GM12878 (cell line): ENCODE results near the gene SHFL. TPM values are rescaled to one million over a fixed set of nuclear protein-coding genes. Genes with fewer than 3 reads are reported as not detected.

Experiments
- ATAC-seq: fragments of 200-7000 bp; cut with Tn5 transposase; 3 replicates; pipeline ENCODE4 v1.9.1; 2020; ENCODE audit warnings: mild to moderate bottlenecking, moderate library complexity
- BruUV-seq: library from RNA; stranded (reverse); fragments of 400-500 nt; replicated peaks from 2 replicates; lab custom pipeline; 2021; lab: Mats Ljungman, UMichigan
- CTCF ChIA-PET: fragments of 300-600 bp; sonication (Branson Sonifier 250); formaldehyde crosslinking; extraction: SDS; loops from one replicate; lab custom pipeline; 2021; ENCODE audit warnings: inconsistent platforms; lab: Yijun Ruan, JAX
- POLR2A ChIA-PET: fragments of 350-600 bp; formaldehyde crosslinking; extraction: SDS; loops from one replicate; lab custom pipeline; 2021; ENCODE audit warnings: inconsistent platforms; lab: Charles Lee
- RAD21 ChIA-PET: fragments of 300-600 bp; sonication (Branson Sonifier 250); formaldehyde crosslinking; loops from one replicate; lab custom pipeline; 2023; ENCODE audit warnings: antibody characterized with exemption; ENCODE audit not compliant: unreplicated experiment; lab: Charles Lee
- SMC1A ChIA-PET: fragments of 300-600 bp; sonication (Branson Sonifier 250); formaldehyde crosslinking; loops from one replicate; lab custom pipeline; 2023; ENCODE audit not compliant: unreplicated experiment, uncharacterized antibody; lab: Charles Lee
- DNase-seq: peaks from one replicate; pipeline ENCODE4 v3.0.0-alpha.2; 2011; ENCODE audit warnings: low read depth, low spot score
- FAIRE-seq: peaks from 3 replicates; lab custom pipeline; 2011; peaks lifted over from hg19 to GRCh38; lab: Jason Lieb, UNC
- H2AFZ ChIP-seq: 2 replicates; pipeline ENCODE4 v1.6.0; 2011; ENCODE audit warnings: low read depth, low read length, control low read depth; ENCODE audit not compliant: control insufficient read depth
- H3K27ac ChIP-seq: 2 replicates; pipeline ENCODE4 v1.5.1; 2011; ENCODE audit warnings: control low read depth; ENCODE audit not compliant: control insufficient read depth, insufficient read depth
- H3K27me3 ChIP-seq, 2 experiments: replicated peaks in 1 of 2; 2 replicates each; pipeline versions ENCODE4 v1.6.0 to v1.6.1; 2011; ENCODE audit warnings: low read length in 1 of 2; ENCODE audit not compliant: control insufficient read depth in 2 of 2, insufficient read depth in 2 of 2
- H3K36me3 ChIP-seq, 2 experiments: 2 replicates each; pipeline ENCODE4 v1.5.1; 2011; ENCODE audit warnings: low read length in 1 of 2; ENCODE audit not compliant: control insufficient read depth in 2 of 2, insufficient read depth in 2 of 2
- H3K4me1 ChIP-seq: 2 replicates; pipeline ENCODE4 v1.6.1; 2011; ENCODE audit warnings: mild to moderate bottlenecking, low read length, moderate library complexity, mixed read lengths; ENCODE audit not compliant: control insufficient read depth, insufficient read depth
- H3K4me2 ChIP-seq: 2 replicates; pipeline ENCODE4 v1.6.0; 2011; ENCODE audit warnings: control low read depth; ENCODE audit not compliant: control insufficient read depth, insufficient read depth
- H3K4me3 ChIP-seq: fragments of 200-600 bp; sonication (generic); 2 replicates; pipeline ENCODE4 v1.5.1; 2016
- H3K79me2 ChIP-seq: 2 replicates; pipeline ENCODE4 v1.6.0; 2011; ENCODE audit warnings: low read length; ENCODE audit not compliant: control insufficient read depth, insufficient read depth
- H3K9ac ChIP-seq: 2 replicates; pipeline ENCODE4 v1.8.0; 2011; ENCODE audit warnings: low read length, control low read depth, mixed read lengths; ENCODE audit not compliant: control insufficient read depth, insufficient read depth
- H3K9me3 ChIP-seq: replicated peaks from 3 replicates; pipeline ENCODE4 v1.5.1; 2011; ENCODE audit warnings: mild to moderate bottlenecking, low read length; ENCODE audit not compliant: control insufficient read depth, insufficient read depth
- H4K20me1 ChIP-seq: 2 replicates; pipeline ENCODE4 v1.6.0; 2011; ENCODE audit not compliant: control insufficient read depth, insufficient read depth
- BHLHE40 ChIP-seq, 2 experiments: fragments of 450-650 bp in 1 of 2; IDR thresholded peaks; 2 replicates each; pipeline ENCODE4 v1.6.1; 2011 to 2017; ENCODE audit warnings: low read depth in 2 of 2, borderline replicate concordance in 1 of 2, improper control_type of control experiment in 1 of 2, low read length in 1 of 2, mild to moderate bottlenecking in 1 of 2
- CHD1 ChIP-seq: IDR thresholded peaks from 2 replicates; pipeline ENCODE4 v1.6.1; 2012; ENCODE audit warnings: low read depth, low read length, improper control_type of control experiment
- EP300 ChIP-seq, 2 experiments: fragments of 150-350 bp in 1 of 2; IDR thresholded peaks; 2 replicates each; pipeline ENCODE4 v1.6.1; 2011 to 2012; ENCODE audit warnings: low read depth in 2 of 2, low read length in 2 of 2, borderline replicate concordance in 1 of 2, improper control_type of control experiment in 1 of 2, inconsistent platforms in 1 of 2; ENCODE audit not compliant: control insufficient read depth in 1 of 2
- MAX ChIP-seq: IDR thresholded peaks from 2 replicates; pipeline ENCODE4 v1.6.1; 2012; ENCODE audit warnings: low read depth, low read length, improper control_type of control experiment
- MLLT1 ChIP-seq: fragments of 450-650 bp; IDR thresholded peaks from 2 replicates; pipeline ENCODE4 v1.6.1; 2016; ENCODE audit warnings: mild to moderate bottlenecking
- MTA2 ChIP-seq: fragments of 450-650 bp; IDR thresholded peaks from 2 replicates; pipeline ENCODE4 v1.6.1; 2016; ENCODE audit warnings: low read depth, mild to moderate bottlenecking, moderate library complexity
- MXI1 ChIP-seq: fragments of 150-350 bp; IDR thresholded peaks from 2 replicates; pipeline ENCODE4 v1.6.1; 2011; ENCODE audit warnings: low read depth, mild to moderate bottlenecking, inconsistent platforms, low read length, improper control_type of control experiment
- USF1 ChIP-seq: IDR thresholded peaks from 2 replicates; pipeline ENCODE4 v1.6.1; 2011; ENCODE audit warnings: borderline replicate concordance, low read depth, mild to moderate bottlenecking, moderate library complexity, mixed read lengths, low read length; ENCODE audit not compliant: insufficient read depth; ENCODE audit errors: extremely low read length
- WRNIP1 ChIP-seq: IDR thresholded peaks from 2 replicates; pipeline ENCODE4 v1.6.1; 2011; ENCODE audit warnings: low read depth, low read length, improper control_type of control experiment, borderline replicate concordance
- ZBTB33 ChIP-seq: fragments of 450-650 bp; IDR thresholded peaks from 2 replicates; pipeline ENCODE4 v1.6.1; 2017; ENCODE audit warnings: mild to moderate bottlenecking
- ZBTB4 ChIP-seq: fragments of 450-650 bp; formaldehyde crosslinking; IDR thresholded peaks from 2 replicates; pipeline ENCODE4 v1.4.0; 2022; ENCODE audit warnings: mild to moderate bottlenecking, moderate library complexity
- ZNF207 ChIP-seq: fragments of 450-650 bp; IDR thresholded peaks from 2 replicates; pipeline ENCODE4 v1.6.1; 2014; ENCODE audit warnings: antibody characterized with exemption, mild to moderate bottlenecking, borderline replicate concordance
- WGBS: methylation state at CpG from one replicate; pipeline ENCODE4 v1.1.6; 2016; ENCODE audit warnings: low lambda C conversion rate; ENCODE audit not compliant: insufficient replicate concordance, insufficient coverage; ENCODE audit errors: missing lambda C conversion rate; 5-methylcytosine and 5-hydroxymethylcytosine counted together
- in situ Hi-C: fragments of 300-500 bp; cut with MboI; formaldehyde crosslinking; loops from 9 replicates; pipeline ENCODE4 v1.14.3; 2018; ENCODE audit warnings: mixed read lengths
- intact Hi-C: fragments of 100-400 bp; cut with micrococcal nuclease; formaldehyde crosslinking; loops from one replicate; pipeline ENCODE4 v1.14.2; 2022; ENCODE audit not compliant: unreplicated experiment
- polyA plus RNA-seq, 11 experiments: library from polyadenylated mRNA; depleted of rRNA in 4 of 11; unstranded in 6 of 11; stranded (reverse) in 5 of 11; fragments of >200 nt; fragmentation: Nextera tagmentation in 4 of 11; fragmentation: Illumina TruSeq in 1 of 11; extraction: Ambion mirVana in 4 of 11; extraction: Trizol in 1 of 11; gene quantifications; 1 replicate in 1 of 11; 2 replicates in 10 of 11; pipeline versions ENCODE4 v1.2.1 to v1.2.3, GENCODE V29; 2011 to 2016; ENCODE audit warnings: inconsistent platforms in 2 of 11, missing spikeins in 2 of 11, low read depth in 1 of 11
- total RNA-seq, 4 experiments: library from RNA; depleted of rRNA in 3 of 4; stranded (reverse); fragments of >200 nt in 3 of 4; fragmentation: Illumina TruSeq in 1 of 4; extraction: Trizol in 1 of 4; gene quantifications; 2 replicates each; pipeline versions ENCODE4 v1.2.1 to v1.2.3, GENCODE V29; 2013 to 2021

Gene SHFL
- total and polyA plus RNA-seq, 10 of the 15 experiments (the other 5 are each of a cell fraction or from before 2014, with no cell fraction given) = 8.0 to 83.8 (median 40.7) TPM

GRCh38 chr19:10110972-10111317, 24.8 kb downstream of the SHFL start (continued):
- TF ChIP-seq ZBTB4 (CRISPR knock-in tag) (no peak), MLLT1 (peak; percentile 12), WRNIP1 (no peak)

- ChIA-PET SMC1A (interaction anchor here (2.2 to 11.4 kb wide), 2 partner anchors 12 to 84 kb away, joined by 8 to 150 read pairs; partner anchors contain the start of gene ANGPTL6), RAD21 (interaction anchor here (0.9 to 8.6 kb wide), 6 partner anchors 11 to 179 kb away, joined by 3 to 166 read pairs (median 4); partner anchors contain the start of gene ANGPTL6), CTCF (interaction anchor here (0.6 to 9.8 kb wide), 9 partner anchors 9 to 180 kb away, joined by 3 to 171 read pairs (median 8); partner anchors contain the start of gene ANGPTL6), POLR2A (interaction anchor here (0.5 to 5.4 kb wide), 8 partner anchors 9 to 179 kb away, joined by 3 to 58 read pairs (median 4); partner anchors contain the start of gene ANGPTL6)
- Histone ChIP-seq H3K27ac (peak within 1 kb of the TSS; percentile 62), H2AFZ (no peak within 1 kb of the TSS), H3K27me3 (no peaks in the 10 kb centered on the region), H3K4me3 (peak within 1 kb of the TSS; percentile 51), H3K36me3 (peaks cover 18 to 55% of the 10 kb centered on the region in 2 experiments; a peak in 3 of 4 replicates), H3K79me2 (peaks cover 57% of the 10 kb centered on the region), H3K9ac (peak within 1 kb of the TSS; percentile 35; the same call in 1 of the 2 replicates), H3K4me2 (peak within 1 kb of the TSS; percentile 28), H3K4me1 (peaks cover 44% of the 10 kb centered on the region), H4K20me1 (no peaks in the 10 kb centered on the region), H3K9me3 (no peaks in the 10 kb centered on the region)
- WGBS = 4% methylated on average over 8 of the region's 8 CpGs
- peak; percentile 40 for ATAC-seq
- FAIRE-seq = peak; percentile 59
- peak; percentile 75 for DNase-seq
- in situ Hi-C loops (no loop called here), intact Hi-C loops (loop anchor here (5.0 kb wide), 1 partner anchor 84 kb away; no protein-coding TSS in a partner anchor)
- no TSS peak for BruUV-seq
- TF ChIP-seq ZNF207 (no peak), CHD1 (no peak), MTA2 (peak; percentile 55; the same call in 1 of the 2 replicates), ZBTB33 (no peak), USF1 (no peak), MXI1 (peak; percentile 92), BHLHE40 (IDR thresholded peaks at IDR 0.05; ENCODE audit: borderline replicate concordance in 1 of 2, low read depth in 2 of 2, low read length in 1 of 2) (peak; percentile 96 to 97), EP300 (IDR thresholded peaks at IDR 0.05; ENCODE audit: borderline replicate concordance in 1 of 2, control insufficient read depth in 1 of 2, low read depth in 2 of 2, low read length in 2 of 2) (peak in 1 of 2 experiments; percentile 39; a peak in 1 of 4 replicates), MAX (peak; percentile 72; the same call in 1 of the 2 replicates)
These were observed 25.3 kb downstream of the SHFL start, which contains the start of gene P2RY11 for GRCh38 chr19:10111405-10111811. Gene P2RY11, plus strand, starts transcription at chr19:10111693. Its CDS starts 29 bp downstream, at chr19:10111722.
